Activated CD8-positive, alpha-beta memory T cell treated with anti-CD3 and anti-CD28 coated beads, Interleukin-2, amount 50 U/mL, for 48 hours (primary cell): Measurements from ENCODE around the gene SNX4.
"Not testable (repeated sequence)": the region's sequence is repeated elsewhere in the genome, so short reads cannot be mapped to it uniquely, and the experiment has no call there.

ENCODE experiments used
- DNase-seq: peaks from one replicate; pipeline ENCODE4 v3.0.0-alpha.2; 2020

The SNX4 gene

DNA sequence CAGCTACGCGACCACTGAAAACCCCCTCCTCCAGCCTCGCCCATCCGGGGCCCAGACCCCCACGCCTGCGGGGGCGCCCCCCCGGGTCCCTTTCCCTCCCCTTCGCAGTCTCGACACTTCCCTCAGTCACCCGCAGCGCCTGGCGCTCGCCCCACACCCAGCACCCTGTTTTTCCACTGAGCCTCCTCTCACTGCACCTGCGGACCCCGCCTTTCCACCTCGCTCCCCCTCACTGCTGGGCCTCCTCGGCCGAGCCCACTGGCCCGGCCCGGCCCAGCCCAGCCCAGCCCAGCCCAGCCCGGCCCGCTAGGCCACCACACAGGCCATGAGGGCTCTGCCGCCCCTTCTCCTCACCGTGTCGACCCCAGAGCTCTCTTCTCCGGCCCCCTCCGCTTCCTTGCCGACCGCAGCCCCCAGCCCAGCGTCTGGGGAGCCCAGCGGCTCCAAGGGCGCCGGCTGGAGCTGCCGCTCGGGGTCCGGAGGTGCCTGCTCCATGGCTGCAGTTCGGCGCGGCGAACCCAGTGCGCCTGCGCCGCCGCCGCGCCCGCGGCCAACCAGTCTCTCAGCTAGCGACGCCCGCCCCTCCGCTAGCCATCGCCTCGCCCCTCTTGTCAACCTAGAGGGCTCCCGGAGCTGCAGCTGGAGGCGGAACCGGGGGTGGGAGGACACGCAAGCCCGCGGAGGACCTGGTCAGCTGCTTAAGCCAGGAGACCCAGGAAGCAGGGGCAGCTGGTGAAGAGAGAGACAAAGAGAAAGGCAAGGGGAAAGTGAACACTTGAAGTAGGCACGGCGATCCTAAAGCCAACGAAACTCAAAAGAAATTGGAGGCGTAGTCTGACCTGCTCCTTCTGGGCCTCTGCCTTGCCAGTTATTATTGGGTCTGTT, at the start of gene SNX4:
SNX4 (minus strand) TSS at position 525 of the 885 bp plus-strand sequence; CDS start at position 495, 30 bp downstream.
- peak; percentile 93 for DNase-seq

DNA sequence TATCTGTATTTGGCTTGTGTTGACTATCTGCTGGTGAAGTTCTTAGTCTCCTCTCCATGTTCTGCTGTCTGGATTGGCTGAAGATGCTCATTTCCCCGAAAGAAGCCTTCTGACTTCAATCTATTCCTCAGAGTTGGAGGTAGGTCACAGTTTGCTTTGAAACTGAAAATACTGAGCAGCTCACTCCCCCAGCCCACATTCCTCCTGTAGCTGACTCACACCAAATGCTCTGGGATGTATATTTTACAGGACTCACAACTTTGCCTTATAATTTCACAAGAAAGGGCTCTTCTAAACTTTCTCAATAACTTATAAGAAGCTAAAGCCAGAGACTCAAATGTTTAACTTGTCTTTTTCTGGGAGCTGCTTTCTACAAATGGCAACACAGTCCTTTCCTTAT, 36.3 kb upstream of the SNX4 start:
- no peak for DNase-seq

DNA sequence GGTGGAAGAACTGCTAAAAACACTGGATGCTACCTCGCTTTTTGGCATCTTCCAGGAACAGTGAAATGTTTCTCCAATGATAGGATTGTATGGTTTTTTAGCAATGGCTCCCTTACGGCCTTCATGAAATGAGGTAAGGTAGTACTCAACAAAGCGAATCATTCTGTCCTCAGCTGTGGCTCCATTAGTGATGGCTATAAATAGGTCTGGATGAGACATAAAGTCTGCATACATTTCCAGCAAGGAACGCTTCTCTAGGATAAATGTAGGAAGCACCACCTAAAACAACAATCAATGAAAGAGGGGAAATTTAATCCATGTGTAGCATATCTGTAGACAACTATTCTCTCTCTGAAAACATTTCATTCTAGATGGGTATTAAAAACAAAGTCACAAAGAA, 32.4 kb upstream of the SNX4 start:
- DNase-seq, result no peak

DNA sequence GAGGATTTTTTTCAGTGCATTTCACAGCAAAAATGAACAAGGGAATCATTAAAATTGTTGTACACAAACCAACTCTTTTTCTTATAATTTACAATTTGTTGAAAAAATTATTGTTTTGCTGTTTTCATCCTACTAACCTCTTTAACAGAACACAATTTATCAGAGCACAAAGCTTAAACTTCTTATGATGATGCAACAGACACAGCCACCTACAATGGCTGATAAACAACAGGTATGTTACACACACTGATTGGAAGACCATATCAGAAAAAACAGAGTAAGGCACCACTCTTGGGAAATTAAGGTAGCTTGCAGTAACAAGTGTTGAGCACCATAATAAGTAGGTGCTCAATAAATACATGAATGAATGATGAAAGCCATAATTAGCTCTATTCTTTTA, 8.9 kb upstream of the SNX4 start:
- DNase-seq, result no peak

DNA sequence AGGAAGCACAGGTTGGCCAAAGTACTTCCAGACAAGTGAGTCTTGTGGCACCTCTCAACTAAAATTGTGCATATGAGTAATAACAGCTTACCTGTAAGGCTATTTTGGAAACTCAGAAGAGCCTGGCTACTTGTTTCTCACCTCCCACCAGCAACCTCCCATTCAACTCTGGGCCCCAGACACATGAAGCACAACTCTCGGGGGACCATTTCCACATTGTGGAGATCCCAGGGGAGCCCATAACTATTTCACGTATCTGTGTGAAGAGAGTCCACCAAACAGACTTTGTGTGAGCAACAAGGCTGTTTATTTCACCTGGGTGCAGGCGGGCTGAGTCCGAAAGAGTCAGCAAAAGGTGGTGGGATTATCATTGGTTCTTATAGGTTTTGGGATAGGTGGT, 5.2 kb upstream of the SNX4 start:
- no peak for DNase-seq

DNA sequence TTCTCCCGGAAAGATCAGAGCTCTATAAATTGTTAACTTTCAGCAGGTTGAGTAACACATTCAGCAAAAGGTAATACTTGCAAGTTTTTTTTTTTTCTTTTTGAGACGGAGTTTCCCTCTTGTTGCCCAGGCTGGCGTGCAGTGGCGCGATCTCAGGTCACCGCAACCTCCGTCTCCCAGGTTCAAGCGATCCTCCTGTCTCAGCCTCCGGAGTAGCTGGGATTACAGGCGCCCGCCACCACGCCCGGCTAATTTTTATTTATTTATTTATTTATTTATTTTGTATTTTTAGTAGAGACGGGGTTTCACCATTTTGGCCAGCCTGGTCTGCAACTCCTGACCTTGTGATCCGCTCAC, 539 bp upstream of the SNX4 start:
- DNase-seq, result not testable (repeated sequence)

DNA sequence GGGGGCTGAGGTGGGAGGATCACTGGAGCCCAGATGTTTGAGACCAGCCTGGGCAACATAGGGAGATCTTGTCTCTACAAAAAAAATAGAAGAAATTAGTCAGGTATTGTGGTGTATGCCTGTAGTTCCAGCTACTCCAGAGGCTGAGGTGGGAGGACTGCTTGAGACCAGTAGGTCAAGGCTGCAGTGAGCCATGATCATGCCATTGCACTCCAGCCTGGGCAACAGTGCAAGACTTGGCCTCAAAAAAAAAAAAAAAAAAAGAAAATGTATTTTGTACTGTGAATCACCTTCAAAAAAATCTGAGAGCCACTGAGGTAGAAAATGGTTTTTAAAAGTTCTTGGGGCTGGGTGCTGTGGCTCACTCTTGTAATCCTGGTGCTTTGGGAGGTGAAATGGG, 4.6 kb downstream of the SNX4 start:
- DNase-seq, result no peak

DNA sequence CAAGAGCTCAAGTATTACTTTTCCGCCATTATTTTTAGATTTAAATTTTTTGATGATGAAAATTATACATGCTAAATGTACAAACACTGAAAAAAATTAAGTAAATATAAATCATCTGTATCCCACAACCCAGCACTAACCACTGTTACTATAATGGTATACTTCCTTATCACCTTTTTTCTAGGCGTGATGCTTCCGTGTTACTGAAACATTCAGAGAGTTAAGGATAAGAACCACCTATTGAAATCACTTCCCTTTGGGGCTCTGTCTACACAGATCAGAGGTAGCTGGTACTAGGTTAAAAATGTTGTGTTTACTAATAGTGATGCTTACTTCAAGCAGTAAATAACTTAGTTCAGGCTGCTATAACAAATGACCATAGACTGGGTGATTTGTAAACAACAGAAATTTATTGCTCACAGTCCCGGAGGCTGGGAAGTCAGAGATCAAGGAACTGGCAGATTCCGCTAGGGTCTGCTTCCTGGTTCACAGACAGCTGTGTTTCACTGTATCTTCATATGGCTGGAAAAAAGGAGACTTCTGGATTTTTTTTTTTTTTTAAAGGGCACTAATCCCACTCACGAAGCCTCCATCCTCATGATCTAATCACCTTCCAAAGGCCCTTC, 6.4 kb downstream of the SNX4 start:
- no peak for DNase-seq

DNA sequence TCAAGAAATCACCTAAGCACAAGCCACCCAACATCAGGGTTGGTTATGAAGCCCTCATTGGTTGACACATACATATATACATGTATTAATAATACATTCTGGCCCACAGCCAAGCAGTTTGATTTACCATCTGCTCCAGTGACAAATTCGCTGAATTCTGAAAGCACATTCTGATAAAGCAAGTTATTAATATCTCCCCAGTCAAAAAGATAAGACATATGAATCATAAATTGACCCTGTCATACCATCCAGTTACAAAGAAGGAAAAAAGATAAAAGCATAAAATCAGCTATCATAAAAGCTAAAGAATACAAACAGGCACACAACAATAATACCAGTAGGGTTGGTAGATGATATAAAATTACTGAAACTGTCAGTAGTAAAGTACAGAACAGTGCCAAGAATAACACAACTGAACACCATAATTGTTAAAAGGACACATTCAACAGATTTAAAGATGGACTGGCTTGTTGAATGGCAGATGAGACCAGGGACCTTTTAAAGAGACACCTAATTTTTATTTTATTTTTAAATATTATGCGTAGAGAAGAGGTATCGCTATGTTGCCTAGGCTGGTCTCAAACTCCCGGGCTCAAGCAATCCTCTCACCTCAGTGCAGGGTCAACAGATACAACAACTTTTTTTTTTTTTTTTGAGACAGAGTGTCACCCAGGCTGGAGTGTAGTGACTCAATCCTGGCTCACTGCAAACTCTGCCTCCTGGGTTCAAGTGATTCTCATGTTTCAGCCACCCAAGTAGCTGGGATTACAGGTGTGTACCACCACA, 7.7 kb downstream of the SNX4 start:
- no peak for DNase-seq

DNA sequence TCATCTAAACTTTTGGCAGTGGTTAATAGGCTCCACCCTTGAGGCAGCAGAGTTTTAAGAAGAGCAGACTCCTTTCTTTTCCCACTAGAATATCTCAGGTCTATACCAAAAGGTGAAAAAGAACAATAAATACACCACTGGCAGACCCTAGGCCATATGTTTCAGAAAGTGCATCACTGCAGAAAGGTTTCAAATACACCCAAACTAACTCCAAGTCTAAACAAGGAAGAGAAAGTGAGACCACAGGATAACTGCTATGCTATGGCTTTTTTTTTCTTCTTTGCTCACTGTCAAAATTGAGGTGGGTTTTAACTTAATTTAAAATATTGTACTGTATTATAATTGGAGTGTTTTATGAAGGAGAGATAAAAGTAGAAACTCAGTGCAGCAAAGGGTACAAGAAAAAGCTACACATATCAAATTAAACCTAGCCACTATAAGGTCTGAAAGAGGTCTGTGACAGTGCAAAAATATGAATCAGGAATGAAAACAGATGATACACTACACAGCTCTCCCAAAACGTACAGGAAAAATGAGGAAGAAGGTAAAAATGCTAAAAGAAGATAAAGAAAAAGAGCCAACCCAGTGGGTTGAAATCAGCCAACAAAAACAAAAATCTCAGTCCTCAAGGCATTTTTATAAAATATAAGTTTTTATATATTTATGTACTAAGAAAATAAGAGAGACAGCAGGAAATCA, 8.4 kb downstream of the SNX4 start:
- no peak for DNase-seq

DNA sequence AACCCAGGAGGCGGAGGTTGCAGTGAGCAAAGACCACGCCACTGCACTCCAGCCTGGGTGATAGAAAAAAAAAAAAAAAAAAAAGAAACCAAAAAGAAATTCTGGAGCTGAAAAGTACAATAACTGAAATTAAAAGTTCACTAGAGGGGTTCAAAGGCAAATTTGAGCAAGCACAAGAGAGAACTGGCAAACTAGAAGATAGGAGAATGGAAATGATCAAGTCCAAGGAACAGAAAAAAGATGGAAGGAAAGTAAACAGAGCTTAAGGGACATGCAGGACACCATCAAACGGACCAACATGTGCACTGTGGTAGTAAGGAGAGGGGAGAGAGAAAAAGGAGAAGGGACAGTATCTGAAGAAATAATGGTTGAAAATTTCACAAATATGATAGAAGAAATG, 12.9 kb downstream of the SNX4 start:
- no peak for DNase-seq

DNA sequence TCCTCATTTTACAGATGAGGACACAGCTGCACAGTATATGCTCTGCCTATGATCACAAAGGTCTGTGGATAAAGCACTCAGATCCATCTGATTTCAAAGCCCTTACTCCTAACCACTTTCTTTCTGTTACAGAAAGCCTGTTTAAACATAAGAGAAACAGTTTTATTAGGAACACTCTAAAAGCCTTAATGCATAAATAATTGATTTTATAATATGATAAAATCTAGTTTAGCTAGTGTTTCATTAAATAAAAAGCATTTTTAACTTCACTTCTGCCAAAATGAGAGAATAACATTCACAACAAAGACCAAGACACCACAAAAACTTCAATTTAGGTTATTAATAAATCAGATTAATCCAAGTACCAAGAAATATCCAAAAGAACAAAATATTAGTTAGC, 21.4 kb downstream of the SNX4 start:
- no peak for DNase-seq

DNA sequence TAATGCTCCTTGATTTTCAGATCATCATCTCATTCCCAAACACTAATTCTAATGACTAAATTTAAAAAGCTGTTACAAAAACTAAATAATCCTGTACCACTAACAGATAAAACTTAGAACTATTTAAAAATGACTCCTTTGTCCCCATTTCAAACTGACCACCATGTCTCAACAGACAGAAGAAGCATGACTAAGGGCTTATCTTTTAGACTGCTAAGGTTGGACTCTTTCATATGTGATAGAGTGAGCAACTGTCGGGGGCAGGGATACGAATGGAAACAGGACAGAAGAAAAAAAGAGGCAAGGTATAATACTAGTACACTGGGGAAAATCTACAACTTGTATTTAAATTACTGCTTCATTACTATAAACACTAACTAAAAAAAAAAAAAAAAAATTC, 23.3 kb downstream of the SNX4 start:
- no peak for DNase-seq

DNA sequence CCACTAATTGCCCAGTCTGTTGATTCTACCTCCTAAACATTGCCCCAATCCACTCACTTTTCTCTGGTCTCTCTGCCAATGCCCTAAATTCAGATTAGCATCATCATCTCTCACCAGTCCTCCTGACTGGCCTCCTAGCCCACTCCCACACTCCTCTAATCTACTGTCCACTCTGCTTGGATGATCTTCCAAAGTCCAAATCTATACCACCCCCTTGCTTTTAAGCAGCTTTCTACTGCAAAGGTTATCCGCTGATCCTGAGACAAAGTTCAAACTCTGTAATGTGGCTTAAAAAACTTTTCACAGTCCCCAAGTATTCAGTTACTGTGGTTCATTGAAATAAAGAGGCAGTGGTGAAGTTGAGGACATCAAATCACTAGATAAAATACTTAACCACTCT, 37.6 kb downstream of the SNX4 start:
- DNase-seq, result no peak

DNA sequence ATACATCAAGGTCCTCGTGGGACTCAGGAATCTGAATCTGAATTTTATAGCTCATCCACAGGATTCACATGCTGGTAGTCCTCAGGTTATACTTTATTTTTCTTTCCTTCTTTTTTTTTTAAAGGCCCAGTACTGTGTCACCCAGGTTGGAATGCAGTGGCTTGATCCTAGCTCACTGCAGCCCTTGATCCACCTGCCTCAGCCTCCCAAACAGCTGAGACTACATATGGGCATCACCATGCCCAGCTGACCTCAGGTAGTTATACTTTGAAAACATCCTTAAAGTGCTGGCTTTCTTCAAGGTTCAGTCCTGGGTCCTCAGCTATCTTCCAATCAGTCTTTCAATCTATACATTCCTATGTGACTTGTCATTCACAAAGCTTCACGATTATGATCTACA, 38.2 kb downstream of the SNX4 start:
- no peak for DNase-seq

DNA sequence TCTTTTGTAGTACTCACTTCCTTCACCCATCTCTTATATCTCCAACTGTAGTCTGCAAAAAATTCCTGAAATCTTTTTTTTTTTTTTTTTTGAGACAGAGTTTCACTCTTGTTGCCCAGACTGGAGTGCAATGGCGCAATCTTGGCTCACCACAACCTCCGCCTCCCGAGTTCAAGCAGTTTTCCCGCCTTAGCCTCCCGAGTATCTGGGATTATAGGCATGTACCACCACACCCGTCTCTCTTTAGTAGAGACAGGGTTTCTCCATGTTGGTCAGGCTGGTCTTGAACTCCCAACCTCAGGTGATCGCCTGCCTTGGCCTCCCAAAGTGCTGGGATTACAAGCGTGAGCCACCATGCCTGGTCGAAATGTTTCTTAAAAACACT, 38.6 kb downstream of the SNX4 start:
- DNase-seq, result not testable (repeated sequence)

DNA sequence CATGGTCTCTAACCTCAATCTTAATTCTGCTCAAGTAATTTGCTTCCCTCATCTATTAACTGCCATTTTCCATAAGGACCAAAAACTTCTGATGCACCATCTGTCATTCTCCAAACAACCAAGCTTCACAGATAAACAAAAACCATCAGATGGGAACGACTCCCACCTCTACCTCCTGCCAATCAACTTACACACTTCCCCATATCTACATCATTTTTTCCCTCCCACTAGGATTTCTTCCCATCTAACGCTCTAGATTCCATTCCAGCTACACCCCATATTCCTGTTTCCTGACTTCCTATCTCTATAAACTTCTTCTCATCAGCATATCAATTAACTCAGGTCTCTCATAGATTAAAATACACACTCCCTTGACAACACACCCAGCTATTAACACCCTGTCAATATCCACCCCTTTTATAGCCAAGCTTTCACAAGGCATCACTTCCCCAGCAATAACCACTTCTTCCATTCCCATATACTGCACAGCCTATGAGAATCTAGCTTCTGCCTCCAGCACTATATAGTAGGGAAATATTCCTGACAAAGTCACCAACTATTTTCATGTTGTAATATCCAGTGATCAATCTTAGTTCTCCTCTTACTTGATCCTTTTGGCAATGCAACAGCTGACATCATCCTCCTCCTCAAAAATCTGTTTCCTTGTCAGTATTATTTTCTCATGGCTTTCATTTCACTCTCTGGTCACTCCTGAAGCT, 39.2 kb downstream of the SNX4 start:
- DNase-seq, result no peak

DNA sequence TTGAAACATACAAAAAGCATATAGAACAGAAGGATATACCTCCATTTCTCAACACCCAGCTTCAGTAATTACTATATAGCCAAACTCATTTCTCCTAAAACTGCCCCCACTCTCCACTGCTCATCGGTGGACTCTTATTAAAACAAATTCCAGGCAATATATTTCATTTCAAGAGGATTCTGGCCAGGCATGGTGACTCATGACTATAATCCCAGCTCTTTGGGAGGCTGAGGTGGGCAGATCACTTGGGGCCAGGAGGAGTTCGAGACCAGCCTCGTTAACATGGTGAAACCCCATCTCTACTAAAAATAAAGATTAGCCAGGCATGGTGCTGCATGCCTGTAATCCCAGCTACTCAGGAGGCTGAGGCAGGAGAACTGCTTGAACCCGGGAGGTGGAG, 40.9 kb downstream of the SNX4 start:
- no peak for DNase-seq

DNA sequence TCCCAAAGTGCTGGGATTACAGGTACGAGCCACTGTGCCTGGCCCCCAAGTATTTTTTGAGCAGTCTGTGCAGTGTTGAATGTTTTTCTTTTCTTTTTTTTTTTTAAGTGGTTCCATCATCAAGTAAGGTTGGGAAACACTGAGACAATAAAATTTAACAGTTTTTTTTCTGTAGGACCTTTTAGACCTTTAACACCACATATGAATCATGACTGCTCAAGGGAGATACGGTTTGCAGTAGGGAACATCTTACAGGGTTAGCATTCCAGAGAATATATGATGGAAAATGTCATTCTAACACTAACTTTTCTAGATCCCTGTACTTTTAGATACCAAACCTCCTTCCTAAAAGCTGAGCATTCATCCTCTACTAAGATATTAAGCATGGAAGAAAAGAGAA, 41.7 kb downstream of the SNX4 start:
- DNase-seq, result no peak

DNA sequence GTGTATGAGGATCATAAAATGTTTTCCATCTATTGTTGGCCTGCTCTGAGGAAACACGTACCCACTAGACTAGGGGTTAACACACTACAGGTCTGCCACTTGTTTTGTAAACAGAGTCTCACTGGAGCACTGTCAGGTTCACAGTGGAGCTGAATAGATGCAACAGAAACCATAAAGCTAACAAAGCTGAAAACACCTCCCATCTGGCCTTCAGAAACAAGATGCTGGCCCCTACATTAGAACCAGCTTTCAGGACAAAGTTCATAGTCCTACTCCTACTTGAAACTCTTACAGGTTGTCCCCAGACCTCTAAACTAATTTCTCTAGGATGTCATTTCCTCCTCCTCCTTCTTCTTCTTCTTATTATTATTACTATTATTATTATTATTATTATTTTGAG, 42.3 kb downstream of the SNX4 start:
- no peak for DNase-seq

DNA sequence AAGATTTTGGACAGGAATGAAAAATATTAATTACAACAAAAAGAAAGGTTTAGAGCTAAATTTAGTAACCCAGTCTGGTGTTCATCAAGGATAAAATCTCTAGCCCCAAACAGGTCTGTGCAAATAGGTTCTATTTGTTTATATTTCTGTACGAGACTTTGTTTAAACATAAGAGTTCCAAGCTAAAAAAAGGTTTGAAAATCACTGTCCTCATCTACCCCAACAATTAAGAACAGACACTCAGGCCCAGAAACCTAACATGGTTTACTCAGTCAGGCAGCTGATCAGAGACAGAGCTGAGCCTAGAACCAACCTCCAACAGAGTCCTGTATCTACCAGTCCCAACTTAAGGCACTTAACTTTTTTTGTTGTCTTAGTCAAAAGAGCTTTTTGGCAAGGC, 49.3 kb downstream of the SNX4 start:
- DNase-seq, result no peak

DNA sequence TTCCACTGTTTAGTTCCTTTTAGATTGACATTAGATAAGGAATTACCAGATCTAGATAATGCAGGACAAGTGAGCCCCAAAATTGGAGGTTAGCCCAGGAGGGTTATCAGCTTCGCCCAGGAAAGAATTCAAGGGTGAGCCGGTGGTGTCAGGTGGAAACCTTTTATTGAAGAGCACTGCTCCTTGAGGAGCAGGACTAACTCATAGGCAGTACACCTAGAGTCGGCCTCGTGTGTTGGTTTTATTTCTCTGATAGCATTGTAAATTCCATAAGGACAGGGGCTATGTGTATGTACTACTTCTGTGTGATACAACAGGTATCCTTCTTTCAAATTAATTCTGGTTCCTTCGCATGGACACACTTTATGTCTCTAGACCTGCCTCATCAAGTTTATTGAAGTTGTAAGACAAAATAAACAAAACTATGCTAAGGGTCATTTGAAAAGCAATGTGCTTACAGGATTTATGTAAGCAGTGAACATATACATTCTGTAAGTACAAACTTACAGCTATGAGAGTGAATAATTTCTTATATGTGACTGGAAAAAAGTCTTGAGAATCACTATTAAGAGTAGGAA, 57.2 kb downstream of the SNX4 start:
- no peak for DNase-seq
